PC-3 (cell line): ENCODE data around the gene DLGAP5. TPM values are rescaled to one million over a fixed set of nuclear protein-coding genes. Genes with fewer than 3 reads are reported as not detected.

Source experiments
- ATAC-seq: fragments of 200-7000 bp; cut with Tn5 transposase; 2 replicates; pipeline ENCODE4 v1.9.1; 2020; ENCODE audit warnings: mild to moderate bottlenecking, moderate library complexity
- BruUV-seq: library from RNA; stranded (reverse); fragments of 400-500 nt; replicated peaks from 2 replicates; lab custom pipeline; 2021; lab: Mats Ljungman, UMichigan
- CTCF ChIA-PET: fragments of 300-600 bp; sonication (Branson Sonifier 250); formaldehyde crosslinking; loops from one replicate; lab custom pipeline; 2022; ENCODE audit warnings: antibody characterized with exemption; lab: Charles Lee
- POLR2A ChIA-PET: fragments of 300-600 bp; sonication (Branson Sonifier 250); formaldehyde crosslinking; loops from one replicate; lab custom pipeline; 2022; ENCODE audit warnings: antibody characterized with exemption; ENCODE audit not compliant: unreplicated experiment; lab: Charles Lee
- DNase-seq: peaks from one replicate; pipeline ENCODE4 v3.0.0-alpha.2; 2015
- H2AFZ ChIP-seq: fragments of 300-600 bp; sonication (generic); 2 replicates; pipeline ENCODE4 v1.6.0; 2016; ENCODE audit warnings: antibody characterized with exemption, low read length
- H3F3A ChIP-seq: fragments of 300-600 bp; sonication (generic); one replicate; pipeline ENCODE4 v1.6.0; 2017; ENCODE audit warnings: antibody characterized with exemption, low read length, control low read depth, mild to moderate bottlenecking; ENCODE audit not compliant: unreplicated experiment
- H3K27ac ChIP-seq: fragments of 300-600 bp; sonication (generic); 2 replicates; pipeline ENCODE4 v1.5.1; 2016; ENCODE audit warnings: mild to moderate bottlenecking, low read length
- H3K27me3 ChIP-seq: fragments of 300-600 bp; sonication (generic); 2 replicates; pipeline ENCODE4 v1.6.1; 2016; ENCODE audit warnings: low read length, mixed read lengths
- H3K36me3 ChIP-seq: fragments of 300-600 bp; sonication (generic); 2 replicates; pipeline ENCODE4 v1.6.1; 2016; ENCODE audit warnings: low read depth, mixed run types, low read length, mixed read lengths
- H3K4me1 ChIP-seq: fragments of 300-600 bp; sonication (generic); 2 replicates; pipeline ENCODE4 v1.5.1; 2016; ENCODE audit warnings: low read length; ENCODE audit not compliant: insufficient read depth
- H3K4me2 ChIP-seq: fragments of 300-600 bp; sonication (generic); 2 replicates; pipeline ENCODE4 v1.6.0; 2016; ENCODE audit warnings: low read length
- H3K4me3 ChIP-seq: fragments of 300-600 bp; sonication (generic); 2 replicates; pipeline ENCODE4 v1.5.1; 2016; ENCODE audit warnings: mild to moderate bottlenecking, low read length, mixed read lengths
- H3K79me2 ChIP-seq: fragments of 300-600 bp; sonication (generic); 2 replicates; pipeline ENCODE4 v1.6.1; 2017; ENCODE audit warnings: low read length, mixed read lengths
- H3K9ac ChIP-seq: fragments of 300-600 bp; sonication (generic); 2 replicates; pipeline ENCODE4 v1.6.0; 2016; ENCODE audit warnings: mild to moderate bottlenecking, low read length
- H3K9me2 ChIP-seq: fragments of 300-600 bp; sonication (generic); replicated peaks from 2 replicates; pipeline ENCODE4 v1.6.1; 2016; ENCODE audit warnings: mixed run types, low read length, mixed read lengths
- H3K9me3 ChIP-seq: fragments of 300-600 bp; sonication (generic); 2 replicates; pipeline ENCODE4 v1.6.1; 2016; ENCODE audit warnings: low read length, mixed read lengths
- H4K20me1 ChIP-seq: fragments of 300-600 bp; sonication (generic); 2 replicates; pipeline ENCODE4 v1.6.1; 2016; ENCODE audit warnings: low read length, mixed read lengths
- CTCF ChIP-seq: fragments of 300-600 bp; sonication (generic); conservative IDR thresholded peaks from 2 replicates; pipeline ENCODE4 v1.5.1; 2017; ENCODE audit warnings: antibody characterized with exemption, low read depth, mild to moderate bottlenecking, low read length
- EZH2 ChIP-seq: fragments of 300-600 bp; sonication (generic); IDR thresholded peaks from one replicate; pipeline ENCODE4 v1.6.1; 2017; ENCODE audit warnings: antibody characterized with exemption, mild to moderate bottlenecking, low read length; ENCODE audit not compliant: unreplicated experiment
- EZH2phosphoT487 ChIP-seq: fragments of 300-600 bp; sonication (generic); IDR thresholded peaks from 2 replicates; pipeline ENCODE4 v1.6.1; 2018; ENCODE audit warnings: mild to moderate bottlenecking, antibody characterized with exemption, low read length, borderline replicate concordance
- intact Hi-C: fragments of 100-400 bp; cut with micrococcal nuclease; formaldehyde crosslinking; loops from 2 replicates; pipeline ENCODE4 v1.9.0; 2023
- total RNA-seq: library from RNA; depleted of rRNA; stranded (reverse); fragments of >200 nt; gene quantifications from 2 replicates; pipeline ENCODE4 v1.2.3, GENCODE V29; 2014

The DLGAP5 gene
- total RNA-seq, 1 experiment from 2014 or later = 97.9 TPM

- H3K4me3 ChIP-seq = peak overlapping the region; percentile 73
- H3K36me3 ChIP-seq = peaks cover 19% of the 10 kb centered on the region
- H3K27me3 ChIP-seq = no peaks in the 10 kb centered on the region
- peaks cover 40% of the 10 kb centered on the region for H4K20me1 ChIP-seq
- TSS peak; percentile 13 for BruUV-seq
- ChIA-PET CTCF (interaction anchor here (0.7 to 2.0 kb wide), 2 partner anchors 18 to 27 kb away, joined by 3 to 6 read pairs; no protein-coding TSS in a partner anchor), POLR2A (interaction anchor here (0.5 to 2.4 kb wide), 7 partner anchors 17 to 83 kb away, joined by 3 to 45 read pairs (median 4); no protein-coding TSS in a partner anchor)
- H3K9ac ChIP-seq = peak overlapping the region; percentile 87
- H3K4me1 ChIP-seq = peaks cover 58% of the 10 kb centered on the region
- no peak for TF ChIP-seq CTCF
- TF ChIP-seq EZH2 = no peak
- no peak for TF ChIP-seq EZH2phosphoT487
- peaks cover 54% of the 10 kb centered on the region for H3K79me2 ChIP-seq
- peaks cover 10% of the 10 kb centered on the region for H3F3A ChIP-seq
- no peaks in the 10 kb centered on the region for H3K9me2 ChIP-seq
- DNase-seq = peak; percentile 84
- peak overlapping the region; percentile 66 for H2AFZ ChIP-seq
- peak overlapping the region; percentile 83 for H3K4me2 ChIP-seq
- H3K27ac ChIP-seq = peak overlapping the region; percentile 70
- H3K9me3 ChIP-seq = no peaks in the 10 kb centered on the region
- peak; percentile 59 for ATAC-seq
- intact Hi-C loops = loop anchor here (1.0 to 2.0 kb wide), 3 partner anchors 31 to 61 kb away; partner anchors contain the start of gene DLGAP5
Measured at GRCh38 chr14:55129428-55130195, 61.8 kb downstream of the DLGAP5 start.

DNA sequence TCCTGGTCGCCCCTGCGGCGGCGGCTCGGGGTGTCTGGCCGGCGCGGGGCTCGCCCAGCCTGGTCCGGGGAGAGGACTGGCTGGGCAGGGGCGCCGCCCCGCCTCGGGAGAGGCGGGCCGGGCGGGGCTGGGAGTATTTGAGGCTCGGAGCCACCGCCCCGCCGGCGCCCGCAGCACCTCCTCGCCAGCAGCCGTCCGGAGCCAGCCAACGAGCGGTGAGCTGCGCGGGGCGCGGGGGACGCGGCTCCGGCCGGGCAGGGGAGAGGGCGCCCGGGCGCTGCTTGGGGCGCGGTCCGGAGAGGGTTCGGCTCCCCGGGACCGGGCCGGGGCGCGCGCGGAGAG is 62.3 kb downstream of the DLGAP5 start, which contains the start of gene LGALS3:
LGALS3 (plus strand) TSS at position 167 of the 342 bp plus-strand sequence. CDS start 8,122 bp downstream, outside the sequence.
- peak within 1 kb of the TSS; percentile 87 for H3K9ac ChIP-seq
- H3K4me2 ChIP-seq = peak within 1 kb of the TSS; percentile 83
- peaks cover 58% of the 10 kb centered on the region for H3K4me1 ChIP-seq
- TF ChIP-seq EZH2phosphoT487 = no peak
- TF ChIP-seq EZH2 = no peak
- TF ChIP-seq CTCF = no peak
- POLR2A ChIA-PET = interaction anchor here (0.5 to 2.4 kb wide), 7 partner anchors 26 to 1386 kb away, joined by 3 to 45 read pairs (median 4); no protein-coding TSS in a partner anchor
- peak within 1 kb of the TSS; percentile 73 for H3K4me3 ChIP-seq
- no peaks in the 10 kb centered on the region for H3K9me3 ChIP-seq
- H2AFZ ChIP-seq = peak within 1 kb of the TSS; percentile 77
- DNase-seq (peak; percentile 92), ATAC-seq (peak; percentile 66)
- H3F3A ChIP-seq = peaks cover 10% of the 10 kb centered on the region
- no peaks in the 10 kb centered on the region for H3K27me3 ChIP-seq
- H3K27ac ChIP-seq = peak within 1 kb of the TSS; percentile 82
- H3K9me2 ChIP-seq = no peaks in the 10 kb centered on the region
- H4K20me1 ChIP-seq = peaks cover 35% of the 10 kb centered on the region
- CTCF ChIA-PET = interaction anchor here (2.0 kb wide), 1 partner anchor 26 kb away, joined by 6 read pairs; no protein-coding TSS in a partner anchor
- H3K79me2 ChIP-seq = peaks cover 48% of the 10 kb centered on the region
- BruUV-seq = no TSS peak
- H3K36me3 ChIP-seq = peaks cover 14% of the 10 kb centered on the region
- intact Hi-C loops = loop anchor here (1.0 kb wide), 1 partner anchor 40 kb away; no protein-coding TSS in a partner anchor
